ENCODE results near the gene ST3GAL4. TPM values are rescaled to one million over a fixed set of nuclear protein-coding genes. Genes with fewer than 3 reads are reported as not detected.
"Not testable (repeated sequence)": the region's sequence is repeated elsewhere in the genome, so short reads cannot be mapped to it uniquely, and the experiment has no call there.

Gene ST3GAL4
- total RNA-seq, 4 donors from 2014 or later, result 42.1 to 56.2 (median 47.2) TPM

DNA sequence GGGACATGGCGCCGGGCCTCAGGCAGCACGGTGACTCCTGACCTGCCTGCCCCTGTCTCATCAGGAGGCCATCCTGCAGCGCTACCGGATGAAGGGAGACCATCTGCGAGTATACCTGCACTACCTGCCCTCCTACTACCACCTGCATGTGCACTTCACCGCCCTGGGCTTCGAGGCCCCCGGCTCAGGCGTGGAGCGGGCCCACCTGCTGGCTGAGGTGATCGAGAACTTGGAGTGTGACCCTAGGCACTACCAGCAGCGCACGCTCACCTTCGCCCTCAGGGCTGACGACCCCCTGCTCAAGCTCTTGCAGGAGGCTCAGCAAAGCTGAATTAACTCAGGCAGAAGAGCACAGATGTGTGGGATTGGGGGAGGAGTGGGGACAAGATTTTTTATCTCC is 10.2 kb upstream of the ST3GAL4 start:
- H3K4me1 ChIP-seq, result peaks cover 0 to 68% (median 28%) of the 10 kb centered on the region in 3 donors
- TF ChIP-seq, protein P1, sequence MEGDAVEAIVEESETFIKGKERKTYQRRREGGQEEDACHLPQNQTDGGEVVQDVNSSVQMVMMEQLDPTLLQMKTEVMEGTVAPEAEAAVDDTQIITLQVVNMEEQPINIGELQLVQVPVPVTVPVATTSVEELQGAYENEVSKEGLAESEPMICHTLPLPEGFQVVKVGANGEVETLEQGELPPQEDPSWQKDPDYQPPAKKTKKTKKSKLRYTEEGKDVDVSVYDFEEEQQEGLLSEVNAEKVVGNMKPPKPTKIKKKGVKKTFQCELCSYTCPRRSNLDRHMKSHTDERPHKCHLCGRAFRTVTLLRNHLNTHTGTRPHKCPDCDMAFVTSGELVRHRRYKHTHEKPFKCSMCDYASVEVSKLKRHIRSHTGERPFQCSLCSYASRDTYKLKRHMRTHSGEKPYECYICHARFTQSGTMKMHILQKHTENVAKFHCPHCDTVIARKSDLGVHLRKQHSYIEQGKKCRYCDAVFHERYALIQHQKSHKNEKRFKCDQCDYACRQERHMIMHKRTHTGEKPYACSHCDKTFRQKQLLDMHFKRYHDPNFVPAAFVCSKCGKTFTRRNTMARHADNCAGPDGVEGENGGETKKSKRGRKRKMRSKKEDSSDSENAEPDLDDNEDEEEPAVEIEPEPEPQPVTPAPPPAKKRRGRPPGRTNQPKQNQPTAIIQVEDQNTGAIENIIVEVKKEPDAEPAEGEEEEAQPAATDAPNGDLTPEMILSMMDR (IDR thresholded peaks at IDR 0.05), result no peak
- TF ChIP-seq POLR2A (IDR thresholded peaks at IDR 0.05), result no peak
- no peak for TF ChIP-seq POLR2AphosphoS5 (IDR thresholded peaks at IDR 0.05)
- no peak for TF ChIP-seq EP300 (IDR thresholded peaks at IDR 0.05)
- WGBS, 2 donors (ENCODE audit: low coverage in 1 of 2), result no CpG with 5 or more reads among the region's 16 CpGs

DNA sequence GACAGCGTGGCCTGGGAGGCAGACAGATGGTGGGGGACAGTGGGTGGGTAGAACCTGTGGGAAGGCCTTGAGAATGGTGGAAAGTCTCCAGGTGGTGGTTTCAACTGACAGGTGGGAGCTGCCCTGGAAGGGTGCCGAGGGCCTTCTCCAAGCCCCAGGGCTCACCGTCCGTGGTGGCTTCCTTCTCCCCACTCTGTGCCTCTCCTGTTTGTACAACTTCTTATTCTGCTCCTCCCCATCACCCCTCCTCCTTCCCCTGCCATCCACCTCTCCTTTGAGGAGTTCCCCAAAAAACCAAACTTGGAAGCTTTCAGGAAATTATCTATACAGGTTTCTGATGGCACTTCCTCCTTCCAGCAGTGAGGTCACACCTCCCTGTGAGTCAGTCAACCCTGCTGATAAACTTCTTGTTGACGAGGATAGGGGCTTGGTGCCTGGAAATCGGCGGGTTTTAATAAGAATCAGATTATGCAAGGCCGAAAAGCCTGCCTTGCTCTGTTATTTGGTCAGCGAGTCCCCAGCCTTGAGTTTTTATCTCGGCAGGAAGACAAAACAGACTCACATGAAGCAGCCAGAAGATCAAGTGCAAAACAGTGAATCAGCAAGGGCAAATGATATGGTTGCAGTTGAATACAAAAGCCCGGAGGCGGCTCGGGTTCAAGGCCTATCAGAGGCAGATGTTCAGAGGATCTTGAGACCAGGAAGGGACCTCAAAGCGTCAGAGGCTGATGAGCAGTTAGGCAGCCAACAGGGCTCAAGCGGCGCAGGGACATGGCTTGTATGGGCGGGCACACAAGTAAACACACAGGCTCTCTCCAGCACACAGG is 9.5 kb upstream of the ST3GAL4 start:
- TF ChIP-seq POLR2AphosphoS5 (IDR thresholded peaks at IDR 0.05) (no peak), EP300 (IDR thresholded peaks at IDR 0.05) (no peak), POLR2A (IDR thresholded peaks at IDR 0.05) (no peak)
- TF ChIP-seq, protein P1 (IDR thresholded peaks at IDR 0.05), result no peak
- peak overlapping the region in 3 of 4 donors; percentile 55 to 76 (median 66) for H3K27ac ChIP-seq
- peak; percentile 71 for ATAC-seq
- H3K4me3 ChIP-seq, result no peak overlapping the region
- H3K4me1 ChIP-seq, result peaks cover 0 to 68% (median 28%) of the 10 kb centered on the region in 3 donors
- peaks cover 0 to 51% of the 10 kb centered on the region in 2 donors for H3K36me3 ChIP-seq
- 46 to 66% methylated on average over 9 to 11 of the region's 17 CpGs for WGBS, 2 donors (ENCODE audit: low coverage in 1 of 2)
- H3K27me3 ChIP-seq, result no peaks in the 10 kb centered on the region
- H3K9me3 ChIP-seq, result no peaks in the 10 kb centered on the region

More for the DNA sequence above, 10.2 kb upstream of the ST3GAL4 start:
- Histone ChIP-seq H3K4me3 (no peak overlapping the region), H3K36me3 (peaks cover 0 to 51% of the 10 kb centered on the region in 2 donors), H3K27me3 (no peaks in the 10 kb centered on the region), H3K27ac (peak overlapping the region in 3 of 4 donors; percentile 55 to 76 (median 66)), H3K9me3 (no peaks in the 10 kb centered on the region)
- ATAC-seq, result no peak

DNA sequence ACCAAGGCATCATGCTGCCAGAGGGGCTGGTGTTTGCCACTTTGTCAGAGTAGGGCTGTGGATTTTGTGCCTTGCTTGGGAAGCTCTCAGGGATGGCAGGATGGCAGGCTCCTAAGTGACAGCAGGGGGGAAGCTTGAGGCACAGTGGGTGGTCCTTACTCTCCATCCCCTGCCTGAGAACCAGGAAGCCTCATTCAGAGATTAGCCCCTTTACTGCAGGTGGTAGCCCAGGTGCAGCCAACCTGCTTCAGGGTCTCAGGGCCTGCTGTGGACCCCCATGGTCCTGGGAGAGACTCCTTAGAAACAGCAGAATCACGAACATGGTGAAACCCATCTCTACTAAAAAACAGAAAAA is 8.9 kb upstream of the ST3GAL4 start:
- Histone ChIP-seq H3K4me3 (no peak overlapping the region), H3K36me3 (peaks cover 0 to 45% of the 10 kb centered on the region in 2 donors), H3K4me1 (peaks cover 0 to 68% (median 28%) of the 10 kb centered on the region in 3 donors), H3K27ac (peak overlapping the region in 3 of 4 donors; percentile 55 to 76 (median 66)), H3K9me3 (no peaks in the 10 kb centered on the region), H3K27me3 (no peaks in the 10 kb centered on the region)
- no peak for ATAC-seq
- no CpG with 5 or more reads among the region's 1 CpG for WGBS, 2 donors (ENCODE audit: low coverage in 1 of 2)
- TF ChIP-seq, protein P1 (IDR thresholded peaks at IDR 0.05), result no peak
- TF ChIP-seq EP300 (IDR thresholded peaks at IDR 0.05) (no peak), POLR2AphosphoS5 (IDR thresholded peaks at IDR 0.05) (no peak), POLR2A (IDR thresholded peaks at IDR 0.05) (no peak)

DNA sequence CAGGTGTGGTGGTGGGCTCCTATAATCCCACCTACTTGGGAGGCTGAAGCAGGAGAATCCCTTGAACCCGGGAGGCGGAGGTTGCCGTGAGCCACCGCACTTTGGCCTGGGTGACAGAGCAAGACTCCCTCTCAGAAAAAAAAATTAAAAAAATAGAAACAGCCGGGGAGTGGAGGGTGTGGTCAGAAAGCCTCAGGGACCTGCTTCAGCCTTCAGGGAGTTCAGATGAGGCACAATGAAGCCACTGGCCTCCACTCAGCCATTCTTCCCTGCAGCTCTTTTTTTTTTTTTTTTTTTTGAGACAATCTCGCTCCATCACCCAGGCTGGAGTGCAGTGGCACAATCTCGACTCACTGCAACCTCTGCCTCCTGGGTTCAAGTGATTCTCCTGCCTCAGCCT is 8.5 kb upstream of the ST3GAL4 start:
- Histone ChIP-seq H3K4me1 (peaks cover 0 to 70% (median 28%) of the 10 kb centered on the region in 3 donors), H3K27ac (peak overlapping the region in 3 of 4 donors; percentile 55 to 76 (median 66)), H3K36me3 (peaks cover 0 to 42% of the 10 kb centered on the region in 2 donors)
- WGBS, 2 donors (ENCODE audit: low coverage in 1 of 2), result 45 to 55% methylated on average over 2 to 5 of the region's 7 CpGs
- not testable (repeated sequence) for H3K9me3 ChIP-seq, H3K4me3 ChIP-seq, H3K27me3 ChIP-seq, ATAC-seq

DNA sequence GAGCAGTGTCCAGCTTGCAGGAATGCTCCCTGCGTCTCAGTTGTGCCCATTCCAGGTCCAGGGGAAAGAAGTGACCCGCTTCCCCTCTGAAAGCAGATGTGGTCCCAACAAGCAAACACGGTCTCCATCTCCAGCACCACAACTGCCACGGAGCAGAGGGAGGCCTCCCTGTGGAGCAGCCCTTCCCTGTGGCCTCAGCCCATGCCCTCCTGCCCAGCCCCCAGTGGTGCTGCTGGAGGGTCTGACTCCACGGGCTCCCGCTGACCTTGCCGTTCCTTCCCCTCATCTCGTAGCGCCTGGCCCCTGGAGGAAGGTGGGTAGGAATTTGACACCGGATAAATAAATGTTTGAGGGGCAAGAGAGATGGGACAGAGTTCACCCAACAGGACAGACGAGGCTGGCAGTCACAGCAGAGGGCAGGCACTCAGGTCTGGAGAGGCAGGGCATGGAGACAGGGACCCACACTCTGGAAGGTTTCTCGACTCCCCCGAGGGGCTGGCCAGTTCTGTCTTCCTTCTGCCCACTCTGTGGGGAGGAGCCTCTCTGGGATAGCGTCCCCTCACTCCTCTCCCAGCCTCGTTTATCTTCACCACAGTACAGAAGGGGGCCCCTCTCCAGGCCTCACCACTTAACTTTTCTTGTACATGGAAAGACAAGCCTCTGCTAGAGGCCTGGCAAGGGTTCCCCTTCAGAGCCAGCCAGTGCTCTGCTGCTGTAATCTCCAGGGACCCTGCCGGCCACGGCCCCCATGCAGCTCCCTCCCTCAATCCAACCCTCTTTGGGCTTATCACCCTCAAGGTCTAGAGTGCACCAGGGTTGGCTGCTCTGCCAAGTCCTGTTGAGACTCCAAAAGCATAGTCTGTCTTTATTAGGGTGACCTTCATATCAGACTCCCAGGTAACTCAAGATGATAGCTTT is 7.5 kb upstream of the ST3GAL4 start:
- Histone ChIP-seq H3K4me3 (no peak overlapping the region), H3K36me3 (peaks cover 0 to 33% of the 10 kb centered on the region in 2 donors), H3K4me1 (peaks cover 0 to 80% (median 32%) of the 10 kb centered on the region in 3 donors), H3K9me3 (no peaks in the 10 kb centered on the region), H3K27ac (peak overlapping the region in 3 of 4 donors; percentile 69 to 83 (median 76)), H3K27me3 (no peaks in the 10 kb centered on the region)
- 40 to 83% methylated on average over 2 to 6 of the region's 17 CpGs for WGBS, 2 donors (ENCODE audit: low coverage in 1 of 2)
- TF ChIP-seq, protein P1 (IDR thresholded peaks at IDR 0.05), result no peak
- TF ChIP-seq POLR2A (IDR thresholded peaks at IDR 0.05) (no peak), POLR2AphosphoS5 (IDR thresholded peaks at IDR 0.05) (no peak)
- no peak for ATAC-seq
